OCI-LY1 (cell line): Measurements from ENCODE around the gene YARS1.

Experiments used
- H2AFZ ChIP-seq: fragments of 200-600 bp; sonication (generic), shearing (Covaris generic); 2 replicates; pipeline ENCODE4 v1.6.0; 2014; ENCODE audit warnings: antibody characterized with exemption, mild to moderate bottlenecking, low read length
- H3F3A ChIP-seq: fragments of 200-600 bp; sonication (generic), shearing (Covaris generic); 2 replicates; pipeline ENCODE4 v1.6.0; 2014; ENCODE audit warnings: mild to moderate bottlenecking, antibody characterized with exemption, low read length, moderate library complexity; ENCODE audit not compliant: insufficient read depth
- H3K27ac ChIP-seq: fragments of 200-600 bp; sonication (generic); 2 replicates; pipeline ENCODE4 v1.5.1; 2014; ENCODE audit warnings: low read length, mixed run types, mild to moderate bottlenecking, low read depth; ENCODE audit not compliant: poor library complexity, severe bottlenecking
- H3K27me3 ChIP-seq: fragments of 200-600 bp; sonication (generic); 2 replicates; pipeline ENCODE4 v1.6.0; 2014; ENCODE audit warnings: antibody characterized with exemption, mild to moderate bottlenecking, low read length, moderate library complexity; ENCODE audit not compliant: insufficient read depth
- H3K36me3 ChIP-seq: fragments of 200-600 bp; sonication (generic); 2 replicates; pipeline ENCODE4 v1.6.1; 2014; ENCODE audit warnings: mild to moderate bottlenecking, antibody characterized with exemption, low read length, moderate library complexity, mixed read lengths; ENCODE audit not compliant: insufficient read depth
- H3K4me1 ChIP-seq: fragments of 200-600 bp; sonication (generic); 2 replicates; pipeline ENCODE4 v1.5.1; 2014; ENCODE audit warnings: mild to moderate bottlenecking, low read length, moderate library complexity; ENCODE audit not compliant: insufficient read depth, severe bottlenecking
- H3K4me2 ChIP-seq: fragments of 200-600 bp; sonication (generic), shearing (Covaris generic); 2 replicates; pipeline ENCODE4 v1.6.1; 2014; ENCODE audit warnings: low read length
- H3K4me3 ChIP-seq: fragments of 200-600 bp; sonication (generic); 2 replicates; pipeline ENCODE4 v1.5.1; 2014; ENCODE audit warnings: low read length, low read depth, mild to moderate bottlenecking, mixed read lengths; ENCODE audit not compliant: poor library complexity, severe bottlenecking
- H3K79me2 ChIP-seq: fragments of 200-600 bp; shearing (Covaris generic); 2 replicates; pipeline ENCODE4 v1.6.1; 2016; ENCODE audit warnings: mixed run types, low read length, mixed read lengths; ENCODE audit not compliant: insufficient read depth
- H3K9ac ChIP-seq: fragments of 200-600 bp; sonication (generic), shearing (Covaris generic); 2 replicates; pipeline ENCODE4 v1.6.1; 2014; ENCODE audit warnings: mild to moderate bottlenecking, low read length, mixed read lengths
- H3K9me2 ChIP-seq: fragments of 200-600 bp; sonication (generic), shearing (Covaris generic); 2 replicates; pipeline ENCODE4 v1.6.1; 2014; ENCODE audit warnings: low read depth, mild to moderate bottlenecking, low read length, mixed read lengths
- H3K9me3 ChIP-seq: fragments of 200-600 bp; shearing (Covaris generic); 2 replicates; pipeline ENCODE4 v1.6.1; 2014; ENCODE audit warnings: low read length, mixed read lengths
- H4K20me1 ChIP-seq: fragments of 200-600 bp; sonication (generic), shearing (Covaris generic); 2 replicates; pipeline ENCODE4 v1.6.0; 2016; ENCODE audit warnings: mild to moderate bottlenecking, low read length; ENCODE audit not compliant: insufficient read depth
- EZH2 ChIP-seq: fragments of 200-600 bp; sonication (generic), shearing (Covaris generic); IDR thresholded peaks from 2 replicates; pipeline ENCODE4 v1.8.0; 2017; ENCODE audit warnings: borderline replicate concordance, mixed run types, mild to moderate bottlenecking, antibody characterized with exemption, low read length, moderate library complexity, mixed read lengths
- TF ChIP-seq, protein P1 (sequence below): fragments of 200-600 bp; sonication (generic), shearing (Covaris generic); IDR thresholded peaks from 2 replicates; pipeline ENCODE4 v1.5.1; 2017; ENCODE audit warnings: mild to moderate bottlenecking, antibody characterized with exemption, low read length, moderate library complexity, mixed read lengths

Gene YARS1

DNA sequence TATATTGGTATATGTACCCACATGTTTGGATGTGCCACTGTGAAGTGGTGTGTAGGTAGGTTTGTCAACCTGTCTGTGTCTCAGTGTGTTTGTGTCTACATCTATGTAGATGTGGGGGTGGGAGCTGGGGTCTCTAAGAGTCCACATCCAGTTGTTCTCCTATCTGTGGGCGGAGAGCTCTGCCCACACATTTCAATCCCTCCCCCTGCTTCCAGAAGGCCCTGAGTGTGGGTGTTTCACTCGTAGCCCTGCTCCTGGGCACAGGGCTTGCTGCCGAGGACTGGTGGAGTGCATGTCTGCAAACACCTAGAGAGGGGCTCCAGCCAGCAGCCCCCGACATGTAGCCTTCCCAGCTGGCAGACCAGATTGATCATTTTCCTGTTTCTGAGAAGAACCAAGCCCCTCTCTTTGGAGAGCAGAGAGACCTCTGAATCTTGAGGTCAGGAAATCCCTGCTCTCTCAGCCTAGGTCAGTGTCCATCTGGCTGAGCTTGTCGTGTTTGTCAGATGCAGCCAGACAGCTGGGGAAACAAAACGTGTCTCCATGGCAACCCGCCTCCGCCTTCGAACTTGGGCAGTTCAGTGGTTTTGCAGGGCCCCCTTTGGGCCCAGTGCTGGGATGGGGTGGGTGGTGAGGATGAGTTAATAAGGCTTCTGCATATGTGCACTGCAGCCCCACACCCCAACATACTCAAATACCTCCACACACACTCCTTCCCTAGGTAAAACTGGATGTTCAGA lies 83.4 kb downstream of the YARS1 start:
- Histone ChIP-seq H3K36me3 (no peaks in the 10 kb centered on the region), H3K4me1 (no peaks in the 10 kb centered on the region), H3K9me2 (no peaks in the 10 kb centered on the region), H3K9me3 (no peaks in the 10 kb centered on the region), H3F3A (no peaks in the 10 kb centered on the region), H3K79me2 (no peaks in the 10 kb centered on the region), H3K27me3 (peaks cover 4% of the 10 kb centered on the region; the same call in 1 of the 2 replicates), H3K4me2 (no peak overlapping the region), H3K27ac (no peak overlapping the region), H4K20me1 (no peaks in the 10 kb centered on the region), H3K4me3 (no peak overlapping the region), H3K9ac (no peak overlapping the region), H2AFZ (no peak overlapping the region)
- TF ChIP-seq, protein P1, sequence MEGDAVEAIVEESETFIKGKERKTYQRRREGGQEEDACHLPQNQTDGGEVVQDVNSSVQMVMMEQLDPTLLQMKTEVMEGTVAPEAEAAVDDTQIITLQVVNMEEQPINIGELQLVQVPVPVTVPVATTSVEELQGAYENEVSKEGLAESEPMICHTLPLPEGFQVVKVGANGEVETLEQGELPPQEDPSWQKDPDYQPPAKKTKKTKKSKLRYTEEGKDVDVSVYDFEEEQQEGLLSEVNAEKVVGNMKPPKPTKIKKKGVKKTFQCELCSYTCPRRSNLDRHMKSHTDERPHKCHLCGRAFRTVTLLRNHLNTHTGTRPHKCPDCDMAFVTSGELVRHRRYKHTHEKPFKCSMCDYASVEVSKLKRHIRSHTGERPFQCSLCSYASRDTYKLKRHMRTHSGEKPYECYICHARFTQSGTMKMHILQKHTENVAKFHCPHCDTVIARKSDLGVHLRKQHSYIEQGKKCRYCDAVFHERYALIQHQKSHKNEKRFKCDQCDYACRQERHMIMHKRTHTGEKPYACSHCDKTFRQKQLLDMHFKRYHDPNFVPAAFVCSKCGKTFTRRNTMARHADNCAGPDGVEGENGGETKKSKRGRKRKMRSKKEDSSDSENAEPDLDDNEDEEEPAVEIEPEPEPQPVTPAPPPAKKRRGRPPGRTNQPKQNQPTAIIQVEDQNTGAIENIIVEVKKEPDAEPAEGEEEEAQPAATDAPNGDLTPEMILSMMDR: no peak
- no peak for TF ChIP-seq EZH2

DNA sequence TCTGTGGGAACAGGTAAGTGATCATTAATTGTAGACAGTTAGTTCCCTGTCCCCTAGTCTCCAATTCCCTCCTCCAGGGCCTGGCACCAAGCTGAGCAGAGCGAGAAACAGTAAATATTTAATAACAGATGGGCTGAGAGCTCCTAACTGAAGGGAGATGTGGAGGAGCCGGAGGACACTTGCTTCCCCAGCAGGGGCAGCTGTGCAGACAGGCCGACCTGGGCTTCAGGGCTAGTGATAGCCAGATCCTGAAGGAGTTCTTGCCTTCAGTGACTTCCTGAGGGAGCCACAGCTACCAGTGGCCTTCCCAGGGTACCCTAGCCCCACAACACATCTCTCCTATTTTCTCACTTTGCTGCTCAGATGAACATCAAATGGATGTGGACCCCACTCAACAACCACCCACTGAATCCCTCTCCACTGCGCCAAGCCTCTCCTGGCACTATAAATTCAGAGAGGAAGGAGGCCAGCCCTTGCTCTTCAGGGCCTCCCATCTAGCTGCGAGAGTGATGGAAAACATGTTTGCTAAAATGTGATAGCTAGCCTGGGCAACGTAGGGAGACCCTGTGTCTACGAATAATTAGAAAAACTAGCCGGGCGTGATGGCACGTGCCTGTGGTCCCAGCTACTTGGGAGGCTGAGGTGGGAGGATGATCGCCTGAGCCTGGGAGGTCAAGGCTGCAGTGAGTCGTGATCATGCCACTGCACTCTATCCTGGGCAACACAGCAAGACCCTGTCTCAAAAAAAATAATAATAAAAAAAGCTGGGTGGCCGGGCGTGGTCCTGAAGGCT lies 87.7 kb downstream of the YARS1 start:
- no peaks in the 10 kb centered on the region for H4K20me1 ChIP-seq
- H3K4me2 ChIP-seq: no peak overlapping the region
- no peak overlapping the region for H3K9ac ChIP-seq
- no peaks in the 10 kb centered on the region for H3K9me3 ChIP-seq
- no peaks in the 10 kb centered on the region for H3K79me2 ChIP-seq
- H3K27me3 ChIP-seq: peaks cover 4% of the 10 kb centered on the region; the same call in 1 of the 2 replicates
- H3K4me3 ChIP-seq: no peak overlapping the region
- H3K9me2 ChIP-seq: no peaks in the 10 kb centered on the region
- no peaks in the 10 kb centered on the region for H3K4me1 ChIP-seq
- no peak overlapping the region for H2AFZ ChIP-seq
- no peak overlapping the region for H3K27ac ChIP-seq
- H3F3A ChIP-seq: no peaks in the 10 kb centered on the region
- TF ChIP-seq EZH2: no peak
- TF ChIP-seq, protein P1: no peak
- no peaks in the 10 kb centered on the region for H3K36me3 ChIP-seq

DNA sequence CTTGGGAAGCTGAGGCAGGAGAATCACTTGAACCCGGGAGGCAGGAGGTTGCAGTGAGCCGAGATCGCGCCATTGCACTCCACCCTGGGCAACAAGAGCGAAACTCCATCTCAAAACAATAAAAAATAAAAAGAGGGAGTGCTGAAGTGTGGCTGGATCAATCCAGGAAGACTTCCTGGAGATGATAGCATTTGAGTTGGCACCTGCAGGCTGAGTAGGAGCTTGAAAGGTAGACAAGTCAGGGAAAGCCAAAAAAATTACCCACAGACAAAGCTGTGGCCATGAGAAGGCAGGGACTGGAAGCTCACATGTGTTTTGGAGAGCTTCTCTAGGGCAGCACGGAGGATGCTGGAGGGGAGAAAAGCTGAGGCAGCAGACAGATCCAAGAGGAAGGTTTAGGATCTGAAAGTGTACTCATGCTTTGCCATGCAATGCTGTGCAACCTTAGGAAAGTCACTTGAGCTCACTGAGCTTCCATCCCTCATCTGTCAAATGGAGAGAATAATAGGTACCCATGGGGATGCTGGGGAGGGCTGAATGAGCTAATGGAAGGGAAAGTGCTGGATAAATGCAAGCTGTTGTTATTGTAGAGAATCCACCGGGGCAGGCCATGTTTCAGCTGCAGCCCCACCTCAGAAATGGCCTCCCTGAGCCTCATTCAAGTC lies 88.6 kb downstream of the YARS1 start:
- Histone ChIP-seq H3K4me1 (no peaks in the 10 kb centered on the region), H2AFZ (no peak overlapping the region)
- TF ChIP-seq, protein P1: no peak

More for the DNA sequence above, 88.6 kb downstream of the YARS1 start:
- no peaks in the 10 kb centered on the region for H3F3A ChIP-seq
- H3K79me2 ChIP-seq: no peaks in the 10 kb centered on the region
- H3K4me3 ChIP-seq: no peak overlapping the region
- no peaks in the 10 kb centered on the region for H3K9me3 ChIP-seq
- H3K9ac ChIP-seq: no peak overlapping the region
- peaks cover 4% of the 10 kb centered on the region; the same call in 1 of the 2 replicates for H3K27me3 ChIP-seq
- H3K9me2 ChIP-seq: no peaks in the 10 kb centered on the region
- no peak overlapping the region for H3K4me2 ChIP-seq
- H4K20me1 ChIP-seq: no peaks in the 10 kb centered on the region
- H3K27ac ChIP-seq: no peak overlapping the region
- H3K36me3 ChIP-seq: no peaks in the 10 kb centered on the region
